Right renal pelvis (tissue), 4 donors: ENCODE measurements around the gene FXYD4. TPM values are rescaled to one million over a fixed set of nuclear protein-coding genes. Genes with fewer than 3 reads are reported as not detected.
"Not testable (repeated sequence)": the region's sequence is repeated elsewhere in the genome, so short reads cannot be mapped to it uniquely, and the experiment has no call there.

Experiments
- DNase-seq, 4 donors: peaks; one replicate each; pipeline ENCODE4 v3.0.0-alpha.2; 2013; ENCODE audit warnings: low read depth in 4 of 4, low spot score in 3 of 4, missing footprints in 1 of 4
- polyA plus RNA-seq, 4 donors: library from polyadenylated mRNA; unstranded; fragments of 120-200 nt; gene quantifications; one replicate each; pipeline ENCODE4 v1.2.1, GENCODE V29; 2013; ENCODE audit not compliant: insufficient read length in 4 of 4

Gene FXYD4
- polyA plus RNA-seq, 4 donors = 2.2 TPM; not detected in 3

DNA sequence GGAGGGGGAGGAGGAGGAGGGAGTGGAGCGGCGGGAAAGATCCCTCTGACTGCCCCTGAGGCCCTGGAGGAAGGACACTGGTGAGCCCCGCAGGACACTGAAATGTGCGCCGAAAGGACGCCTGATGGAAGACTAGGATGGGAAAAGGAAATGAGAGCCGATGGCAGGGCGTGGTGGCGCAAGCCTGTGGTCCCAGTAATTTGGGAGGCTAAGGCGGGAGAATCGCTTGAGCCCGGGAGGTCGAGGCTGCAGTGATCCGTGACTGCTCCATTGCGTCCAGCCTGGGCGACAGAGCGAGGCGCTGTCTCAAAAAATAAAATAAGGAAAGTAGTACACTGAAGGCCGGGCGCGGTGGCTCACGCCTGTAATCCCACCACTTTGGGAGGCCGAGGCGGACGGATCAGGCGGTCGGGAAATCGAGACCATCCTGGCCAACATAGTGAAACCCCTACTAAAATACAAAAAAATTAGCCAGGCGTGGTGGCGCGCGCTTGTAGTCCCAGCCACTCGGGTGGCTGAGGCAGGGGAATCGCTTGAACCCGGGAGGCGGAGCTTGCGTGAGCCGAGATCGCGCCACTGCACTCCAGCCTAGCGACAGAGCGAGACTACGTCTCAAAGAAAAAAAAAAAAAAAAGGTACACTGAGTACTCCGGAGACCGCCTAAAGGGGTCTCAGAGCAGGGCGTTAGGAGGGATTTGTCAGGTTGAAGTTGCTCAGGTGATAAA is 38.1 kb downstream of the FXYD4 start:
- no peak for DNase-seq

- DNase-seq = no peak
Measured at GRCh38 chr10:43410345-43410744, 38.9 kb downstream of the FXYD4 start.

DNA sequence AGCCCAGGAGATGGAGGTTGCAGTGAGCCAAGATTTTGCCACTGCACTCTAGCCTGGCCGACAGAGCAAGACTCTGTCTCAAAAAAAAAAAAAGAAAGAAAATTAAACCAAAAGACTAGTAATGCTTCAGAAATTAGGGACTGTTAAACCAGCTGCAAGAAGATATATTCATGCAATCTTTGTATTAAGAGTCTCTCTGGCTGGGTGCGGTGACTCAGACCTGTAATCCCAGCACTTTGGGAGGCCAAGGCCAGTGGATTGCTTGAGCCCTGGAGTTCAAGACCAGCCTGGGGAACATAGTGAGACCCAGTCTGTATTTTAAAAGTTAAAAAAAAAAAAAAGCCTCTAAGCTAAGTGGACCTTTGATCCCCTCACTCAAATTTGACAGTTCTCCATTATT is 40.1 kb downstream of the FXYD4 start:
- DNase-seq = no peak

DNA sequence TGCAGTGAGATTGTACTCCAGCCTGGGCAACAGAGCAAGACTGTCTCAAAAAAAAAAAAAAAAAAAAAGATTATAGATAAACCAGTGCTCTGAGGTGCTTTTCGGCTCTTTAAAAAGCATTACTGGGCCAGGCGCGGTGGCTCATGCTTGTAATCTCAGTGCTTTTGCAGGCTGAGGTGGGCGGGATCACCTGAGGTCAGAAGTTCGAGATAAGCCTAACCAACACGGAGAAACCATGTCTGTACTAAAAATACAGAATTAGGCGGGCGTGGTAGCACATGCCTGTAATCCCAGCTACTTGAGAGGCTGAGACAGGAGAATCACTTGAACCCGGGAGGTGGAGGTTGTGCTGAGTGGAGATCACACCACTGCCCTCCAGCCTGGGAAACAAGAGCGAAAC is 44.1 kb downstream of the FXYD4 start:
- no peak for DNase-seq

- DNase-seq = no peak
Measured at GRCh38 chr10:43417950-43418768, 46.7 kb downstream of the FXYD4 start.

- no peak for DNase-seq
Measured at GRCh38 chr10:43419997-43420368, 48.5 kb downstream of the FXYD4 start.

GRCh38 chr10:43420369-43421200 is 49.1 kb downstream of the FXYD4 start:
- peak in 2 of 4 donors; percentile 68 to 69 for DNase-seq

DNA sequence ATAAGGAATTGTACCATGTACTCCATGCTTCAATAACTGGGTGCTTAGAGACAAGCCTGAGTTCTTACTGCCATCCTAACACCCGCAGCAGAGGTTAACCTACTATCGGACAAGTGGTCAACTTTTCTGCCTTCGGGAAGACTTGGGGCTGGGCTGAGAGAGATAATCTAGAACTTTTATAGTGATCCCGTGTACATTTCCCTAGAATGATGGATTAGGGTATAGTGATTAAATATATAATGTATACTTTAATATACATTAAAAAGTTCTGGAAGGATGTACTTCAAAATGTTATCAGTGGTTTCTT is 49.7 kb downstream of the FXYD4 start:
- DNase-seq = no peak

GRCh38 chr10:43421519-43421918 is 50.1 kb downstream of the FXYD4 start:
- no peak for DNase-seq

- not testable (repeated sequence) for DNase-seq
Measured at GRCh38 chr10:43421944-43422343, 50.5 kb downstream of the FXYD4 start.

DNA sequence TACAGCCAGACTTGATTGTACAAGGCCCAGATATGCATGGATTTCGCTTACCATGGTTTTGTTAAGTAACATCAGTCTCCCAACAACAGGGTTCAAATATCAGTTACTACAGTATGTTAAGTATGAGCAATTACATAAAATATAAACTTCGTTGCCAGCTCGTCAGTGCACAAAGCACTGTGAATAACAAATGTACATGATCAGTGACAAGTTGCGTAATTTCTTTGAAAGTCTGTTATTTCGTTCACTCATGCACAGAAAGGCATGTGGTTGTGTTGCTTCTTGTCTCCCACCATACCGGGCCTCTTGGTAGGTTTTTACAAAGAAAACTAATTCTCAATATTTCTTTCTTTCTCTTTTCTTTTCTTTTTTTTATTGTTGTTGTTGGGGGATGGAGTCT is 53.0 kb downstream of the FXYD4 start:
- DNase-seq = no peak

Other genes starting within 250 kb of the FXYD4 start
- 10 to 100 TPM; 18.1 to 24.4 (median 21.6) TPM for gene CSGALNACT2, start 233.2 kb upstream of the FXYD4 start, polyA plus RNA-seq
- 1 to 10 TPM; 1.2 to 1.7 (median 1.5) TPM for gene RASGEF1A, start 104.6 kb upstream of the FXYD4 start, polyA plus RNA-seq
- 100 to 1,000 TPM; 215 to 239 (median 232) TPM for gene HNRNPF, start 37.5 kb downstream of the FXYD4 start, polyA plus RNA-seq
- gene ZNF487, start 65.5 kb downstream of the FXYD4 start, polyA plus RNA-seq = 10 to 100 TPM; 10.4 to 12.6 (median 11.6) TPM
- gene ZNF239, start 203.0 kb downstream of the FXYD4 start, polyA plus RNA-seq = 10 to 100 TPM in 3 of 4 donors, 1 to 10 TPM in 1; 10.0 to 16.3 (median 12.6) TPM
- 1 to 10 TPM; 4.3 to 5.4 (median 4.7) TPM for gene ZNF485, start 234.8 kb downstream of the FXYD4 start, polyA plus RNA-seq